SK-N-SH (cell line): ENCODE results near the gene NLRC5. TPM values are rescaled to one million over a fixed set of nuclear protein-coding genes. Genes with fewer than 3 reads are reported as not detected.

Source experiments
- CTCF ChIA-PET: fragments of 300-600, 350-600 bp; formaldehyde crosslinking; extraction: SDS; loops from one replicate; lab custom pipeline; 2021; lab: Yijun Ruan, JAX
- POLR2A ChIA-PET: fragments of 350-600 bp; sonication (Branson Sonifier 250); formaldehyde crosslinking; extraction: SDS; loops from one replicate; lab custom pipeline; 2020; ENCODE audit warnings: antibody characterized with exemption, inconsistent platforms; lab: Yijun Ruan, JAX
- DNase-seq: peaks from one replicate; pipeline ENCODE4 v3.0.0; 2012
- H2AFZ ChIP-seq: fragments of 200-600 bp; sonication (generic); 2 replicates; pipeline ENCODE4 v1.8.1; 2016; ENCODE audit warnings: antibody characterized with exemption, mild to moderate bottlenecking, low read depth
- H3F3A ChIP-seq: fragments of 200-600 bp; sonication (generic); replicated peaks from 2 replicates; pipeline ENCODE3; 2016; ENCODE audit warnings: antibody characterized with exemption, mild to moderate bottlenecking; ENCODE audit not compliant: insufficient read depth
- H3K27ac ChIP-seq, 2 experiments: fragments of 200-500 bp in 1 of 2; fragments of 200-600 bp in 1 of 2; sonication (Bioruptor generic) in 1 of 2; sonication (generic), shearing (Covaris generic) in 1 of 2; 2 replicates each; pipeline versions ENCODE4 v1.5.1 to v1.6.1; 2014 to 2016; ENCODE audit warnings: low read depth in 2 of 2, inconsistent platforms in 1 of 2, low read length in 1 of 2, mild to moderate bottlenecking in 1 of 2, mixed read lengths in 1 of 2
- H3K27me3 ChIP-seq: fragments of 200-600 bp; sonication (generic), shearing (Covaris generic); 2 replicates; pipeline ENCODE4 v1.6.1; 2016; ENCODE audit warnings: mixed run types; ENCODE audit not compliant: insufficient read depth
- H3K36me3 ChIP-seq, 2 experiments: fragments of 200-500 bp in 1 of 2; fragments of 200-600 bp in 1 of 2; sonication (Bioruptor generic) in 1 of 2; sonication (generic) in 1 of 2; replicated peaks in 1 of 2; 2 replicates each; pipeline versions ENCODE3 to v1.5.1; 2014 to 2016; ENCODE audit warnings: low read length in 1 of 2, mild to moderate bottlenecking in 1 of 2; ENCODE audit not compliant: insufficient read depth in 2 of 2, control insufficient read depth in 1 of 2
- H3K4me1 ChIP-seq, 2 experiments: fragments of 200-500 bp in 1 of 2; fragments of 200-600 bp in 1 of 2; sonication (Bioruptor generic) in 1 of 2; sonication (generic), shearing (Covaris generic) in 1 of 2; 2 replicates each; pipeline versions ENCODE4 v1.5.1 to v1.6.1; 2014 to 2016; ENCODE audit warnings: low read depth in 1 of 2, low read length in 1 of 2, mixed run types in 1 of 2; ENCODE audit not compliant: insufficient read depth in 2 of 2, control insufficient read depth in 1 of 2
- H3K4me2 ChIP-seq: fragments of 200-600 bp; sonication (generic), shearing (Covaris generic); 2 replicates; pipeline ENCODE4 v1.6.1; 2017; ENCODE audit warnings: mixed run types
- H3K4me3 ChIP-seq, 2 experiments: fragments of 200-500 bp in 1 of 2; fragments of 200-600 bp in 1 of 2; sonication (Bioruptor generic) in 1 of 2; sonication (generic), shearing (Covaris generic) in 1 of 2; 2 replicates each; pipeline versions ENCODE4 v1.5.1 to v1.8.1; 2014 to 2016; ENCODE audit warnings: low read depth in 2 of 2, inconsistent platforms in 1 of 2, low read length in 1 of 2, mild to moderate bottlenecking in 1 of 2, mixed read lengths in 1 of 2, moderate library complexity in 1 of 2
- H3K79me2 ChIP-seq: fragments of 200-600 bp; sonication (generic); 2 replicates; pipeline ENCODE4 v1.8.1; 2017; ENCODE audit warnings: mild to moderate bottlenecking; ENCODE audit not compliant: insufficient read depth
- H3K9ac ChIP-seq: fragments of 200-600 bp; sonication (generic); 2 replicates; pipeline ENCODE4 v1.6.1; 2017; ENCODE audit warnings: mixed run types
- H3K9me2 ChIP-seq: fragments of 200-600 bp; sonication (generic); 2 replicates; pipeline ENCODE4 v1.6.1; 2017; ENCODE audit warnings: mixed run types
- H3K9me3 ChIP-seq: fragments of 200-600 bp; sonication (generic); 2 replicates; pipeline ENCODE4 v1.6.1; 2017; ENCODE audit warnings: mixed run types, mild to moderate bottlenecking, moderate library complexity
- H4K20me1 ChIP-seq: fragments of 200-600 bp; sonication (generic); 2 replicates; pipeline ENCODE4 v1.6.1; 2017; ENCODE audit warnings: mild to moderate bottlenecking, mixed run types; ENCODE audit not compliant: insufficient read depth
- CTCF ChIP-seq: fragments of 200-600 bp; sonication (generic); IDR thresholded peaks from 2 replicates; pipeline ENCODE4 v1.6.1; 2017; ENCODE audit warnings: antibody characterized with exemption, mild to moderate bottlenecking, moderate library complexity
- ELF1 ChIP-seq: IDR thresholded peaks from 2 replicates; pipeline ENCODE4 v1.4.0; 2012
- EZH2phosphoT487 ChIP-seq: fragments of 200-600 bp; sonication (generic); IDR thresholded peaks from 2 replicates; pipeline ENCODE4 v1.6.1; 2017; ENCODE audit warnings: low read depth, mixed run types, mild to moderate bottlenecking, antibody characterized with exemption, moderate library complexity, borderline replicate concordance
- FOXJ3 ChIP-seq: sonication (generic); formaldehyde crosslinking; IDR thresholded peaks from 2 replicates; pipeline ENCODE4 v1.5.1; 2020; ENCODE audit warnings: mild to moderate bottlenecking, missing genetic modification reagents
- FOXM1 ChIP-seq: IDR thresholded peaks from 2 replicates; pipeline ENCODE4 v1.4.0; 2012; ENCODE audit warnings: low read depth, mild to moderate bottlenecking
- GATA2 ChIP-seq: sonication (generic); formaldehyde crosslinking; IDR thresholded peaks from 2 replicates; pipeline ENCODE4 v1.5.0; 2020; ENCODE audit warnings: mild to moderate bottlenecking, missing genetic modification reagents
- IRF3 ChIP-seq: fragments of 150-350 bp; IDR thresholded peaks from 2 replicates; pipeline ENCODE4 v1.6.1; 2016; ENCODE audit warnings: mild to moderate bottlenecking, low read depth, low read length
- JUND ChIP-seq: IDR thresholded peaks from 2 replicates; pipeline ENCODE4 v1.4.0; 2012
- MAX ChIP-seq: IDR thresholded peaks from 2 replicates; pipeline ENCODE4 v1.4.0; 2012; ENCODE audit warnings: low read depth
- REST ChIP-seq: IDR thresholded peaks from 2 replicates; pipeline ENCODE4 v1.6.1; 2012; ENCODE audit warnings: mild to moderate bottlenecking, low read depth, low read length, moderate library complexity
- RFX5 ChIP-seq: IDR thresholded peaks from 2 replicates; pipeline ENCODE4 v1.6.1; 2012; ENCODE audit warnings: mild to moderate bottlenecking, improper control_type of control experiment, low read length
- SMC3 ChIP-seq: IDR thresholded peaks from 2 replicates; pipeline ENCODE4 v1.6.1; 2012; ENCODE audit warnings: low read depth, low read length, improper control_type of control experiment
- USF1 ChIP-seq: IDR thresholded peaks from 2 replicates; pipeline ENCODE4 v1.4.0; 2012; ENCODE audit warnings: low read depth, borderline replicate concordance
- ZBTB33 ChIP-seq: IDR thresholded peaks from 2 replicates; pipeline ENCODE4 v1.4.0; 2012; ENCODE audit warnings: low read depth, borderline replicate concordance
- WGBS: methylation state at CpG from one replicate; pipeline ENCODE4 v1.1.6; 2017; ENCODE audit warnings: low lambda C conversion rate; 5-methylcytosine and 5-hydroxymethylcytosine counted together
- polyA plus RNA-seq, 3 experiments: library from polyadenylated mRNA; depleted of rRNA; stranded (reverse); fragments of >200 nt; gene quantifications; 2 replicates each; pipeline ENCODE4 v1.2.3, GENCODE V29; 2012

NLRC5 gene
- polyA plus RNA-seq, 1 of the 3 experiments (the other 2 are of a cell fraction): 6.5 TPM

- ChIA-PET POLR2A (no interaction called here), CTCF (no interaction called here)
- Histone ChIP-seq H3K9ac (no peak overlapping the region), H4K20me1 (no peaks in the 10 kb centered on the region), H3K27me3 (no peaks in the 10 kb centered on the region), H3K36me3 (no peaks in the 10 kb centered on the region), H3F3A (peaks cover 4% of the 10 kb centered on the region), H3K4me2 (no peak overlapping the region), H3K27ac (no peak overlapping the region), H3K79me2 (no peaks in the 10 kb centered on the region)
- no peak for TF ChIP-seq GATA2 (CRISPR knock-in tag)
- no peak for TF ChIP-seq ZBTB33
- TF ChIP-seq SMC3: no peak
- no peak for TF ChIP-seq CTCF
- no peak for TF ChIP-seq FOXJ3 (CRISPR knock-in tag)
- no peak for TF ChIP-seq ELF1
- TF ChIP-seq JUND: no peak
- no peak for TF ChIP-seq USF1
- no peak for TF ChIP-seq FOXM1
- TF ChIP-seq MAX: no peak
- TF ChIP-seq RFX5: no peak
- no peak for TF ChIP-seq EZH2phosphoT487
- no peak for TF ChIP-seq IRF3
- no peak for TF ChIP-seq REST
- TF ChIP-seq, all 33 proteins: peak for 0
- DNase-seq: no peak
- Histone ChIP-seq H3K4me1 (peaks cover 0 to 12% of the 10 kb centered on the region in 2 experiments; a peak in 2 of 4 replicates), H3K4me3 (no peak overlapping the region), H3K9me3 (no peaks in the 10 kb centered on the region), H3K9me2 (no peaks in the 10 kb centered on the region), H2AFZ (no peak overlapping the region)
- 84% methylated on average over 5 of the region's 5 CpGs for WGBS
Measured at GRCh38 chr16:56997264-56997663, 7.9 kb downstream of the NLRC5 start.
